HepG2 (cell line): Measurements from ENCODE around the gene WDR70. TPM values are rescaled to one million over a fixed set of nuclear protein-coding genes. Genes with fewer than 3 reads are reported as not detected.

Experiments
- ATAC-seq: fragments of 200-7000 bp; cut with Tn5 transposase; 3 replicates; pipeline ENCODE4 v1.9.1; 2020; ENCODE audit warnings: mild to moderate bottlenecking, moderate library complexity
- BruUV-seq: library from RNA; stranded (reverse); fragments of 400-500 nt; replicated peaks from 2 replicates; lab custom pipeline; 2021; lab: Mats Ljungman, UMichigan
- CTCF ChIA-PET: fragments of 300-600 bp; formaldehyde crosslinking; extraction: SDS; loops from one replicate; lab custom pipeline; 2021; ENCODE audit warnings: low total read pairs, inconsistent platforms, low intra/inter-chr PET ratio; lab: Yijun Ruan, JAX
- POLR2A ChIA-PET: fragments of 350-600 bp; sonication (Branson Sonifier 250); formaldehyde crosslinking; loops from one replicate; lab custom pipeline; 2020; ENCODE audit warnings: antibody characterized with exemption, inconsistent platforms; lab: Yijun Ruan, JAX
- DNase-seq: peaks from one replicate; pipeline ENCODE4 v3.0.0-alpha.2; 2015; ENCODE audit warnings: low spot score
- FAIRE-seq: peaks from 3 replicates; lab custom pipeline; 2011; peaks lifted over from hg19 to GRCh38; lab: Jason Lieb, UNC
- H2AFZ ChIP-seq: one replicate; pipeline ENCODE4 v1.6.1; 2011; ENCODE audit warnings: low read length, inconsistent platforms
- H3K27ac ChIP-seq: fragments of 300-600 bp; 3 replicates; pipeline ENCODE4 v1.8.0; 2011; ENCODE audit warnings: mixed run types, mild to moderate bottlenecking, mixed read lengths, low read length, inconsistent platforms; ENCODE audit not compliant: insufficient read depth; ENCODE audit errors: extremely low read length
- H3K27me3 ChIP-seq, 2 experiments: fragments of 200-600 bp in 1 of 2; 2 replicates in 1 of 2; 3 replicates in 1 of 2; pipeline versions ENCODE4 v1.6.0 to v1.8.0; 2011; ENCODE audit warnings: low read length in 2 of 2, mild to moderate bottlenecking in 2 of 2, moderate library complexity in 2 of 2, inconsistent platforms in 1 of 2; ENCODE audit not compliant: insufficient read depth in 2 of 2, control insufficient read depth in 1 of 2
- H3K36me3 ChIP-seq, 2 experiments: fragments of 200-600 bp in 1 of 2; replicated peaks in 1 of 2; 2 replicates in 1 of 2; 3 replicates in 1 of 2; pipeline versions ENCODE4 v1.5.1 to v1.8.0; 2011; ENCODE audit warnings: low read length in 2 of 2, inconsistent platforms in 1 of 2; ENCODE audit not compliant: insufficient read depth in 2 of 2, control insufficient read depth in 1 of 2
- H3K4me1 ChIP-seq: 2 replicates; pipeline ENCODE4 v1.5.1; 2012; ENCODE audit warnings: low read length, inconsistent platforms; ENCODE audit not compliant: insufficient read depth
- H3K4me2 ChIP-seq: 2 replicates; pipeline ENCODE4 v1.6.0; 2011; ENCODE audit warnings: low read depth, low read length, inconsistent platforms
- H3K4me3 ChIP-seq, 3 experiments: fragments of 200-600 bp in 1 of 3; sonication (generic), shearing (Covaris generic) in 1 of 3; replicated peaks in 1 of 3; 2 replicates each; pipeline ENCODE4 v1.5.1; 2011 to 2016; ENCODE audit warnings: low read length in 3 of 3, inconsistent platforms in 2 of 3, low read depth in 2 of 3, mild to moderate bottlenecking in 2 of 3, control low read depth in 1 of 3, mixed read lengths in 1 of 3; ENCODE audit not compliant: insufficient read depth in 1 of 3
- H3K79me2 ChIP-seq: one replicate; pipeline ENCODE4 v1.6.1; 2011; ENCODE audit warnings: low read length, inconsistent platforms; ENCODE audit not compliant: insufficient read depth
- H3K9ac ChIP-seq: 2 replicates; pipeline ENCODE4 v1.6.0; 2011; ENCODE audit warnings: mild to moderate bottlenecking, low read depth, low read length, inconsistent platforms; ENCODE audit not compliant: insufficient read depth
- H3K9me3 ChIP-seq: 2 replicates; pipeline ENCODE4 v1.5.1; 2012; ENCODE audit warnings: mild to moderate bottlenecking, low read length
- H4K20me1 ChIP-seq: 2 replicates; pipeline ENCODE4 v1.6.0; 2011; ENCODE audit warnings: inconsistent platforms, mild to moderate bottlenecking, low read length, moderate library complexity; ENCODE audit not compliant: insufficient read depth
- BCLAF1 ChIP-seq: fragments of 450-650 bp; IDR thresholded peaks from 2 replicates; pipeline ENCODE4 v1.6.1; 2017; ENCODE audit warnings: mild to moderate bottlenecking
- HDAC2 ChIP-seq: sonication (generic); formaldehyde crosslinking; IDR thresholded peaks from 2 replicates; pipeline ENCODE4 v1.4.0; 2020; ENCODE audit warnings: missing genetic modification reagents
- HMG20B ChIP-seq: conservative IDR thresholded peaks from 2 replicates; pipeline ENCODE4 v1.6.1; 2016; ENCODE audit warnings: missing genetic modification reagents, missing compliant biosample characterization
- IRX3 ChIP-seq: sonication (generic); formaldehyde crosslinking; IDR thresholded peaks from 2 replicates; pipeline ENCODE4 v1.8.1; 2023; ENCODE audit warnings: mild to moderate bottlenecking, low read depth, missing genetic modification reagents, borderline replicate concordance
- SETDB1 ChIP-seq: sonication (generic); formaldehyde crosslinking; IDR thresholded peaks from 2 replicates; pipeline ENCODE4 v1.5.1; 2020; ENCODE audit warnings: missing genetic modification reagents, mild to moderate bottlenecking, borderline replicate concordance
- SOX6 ChIP-seq, 2 experiments: fragments of 450-650 bp in 1 of 2; sonication (generic) in 1 of 2; formaldehyde crosslinking in 1 of 2; IDR thresholded peaks; 2 replicates each; pipeline versions ENCODE4 v1.4.0 to v1.6.1; 2017 to 2020; ENCODE audit warnings: antibody characterized with exemption in 1 of 2, mild to moderate bottlenecking in 1 of 2, missing genetic modification reagents in 1 of 2
- ZBTB44 ChIP-seq: sonication (generic); formaldehyde crosslinking; IDR thresholded peaks from 2 replicates; pipeline ENCODE4 v1.4.0; 2020; ENCODE audit warnings: missing genetic modification reagents
- WGBS: methylation state at CpG from one replicate; pipeline ENCODE4 v1.1.6; 2017; ENCODE audit warnings: low lambda C conversion rate; 5-methylcytosine and 5-hydroxymethylcytosine counted together
- in situ Hi-C: cut with HindIII; loops from 2 replicates; pipeline ENCODE4 v1.10.0; 2017; ENCODE audit warnings: low pct_unique_long_range_greater_than_20kb; ENCODE audit not compliant: extremely low pct_ligation_motif_present
- intact Hi-C: fragments of 100-400 bp; cut with micrococcal nuclease; formaldehyde crosslinking; loops from one replicate; pipeline ENCODE4 v1.10.0; 2022; ENCODE audit not compliant: unreplicated experiment
- polyA plus RNA-seq, 8 experiments: library from polyadenylated mRNA; depleted of rRNA in 3 of 8; stranded (reverse) in 7 of 8; unstranded in 1 of 8; fragments of >200 nt; fragmentation: Illumina TruSeq in 4 of 8; extraction: Trizol in 4 of 8; gene quantifications; 2 replicates each; pipeline versions ENCODE4 v1.2.1 to v1.2.3, GENCODE V29; 2011 to 2016; ENCODE audit warnings: low read depth in 4 of 8, missing spikeins in 1 of 8, mixed read lengths in 1 of 8; ENCODE audit not compliant: insufficient read depth in 1 of 8
- total RNA-seq, 5 experiments: library from RNA; depleted of rRNA; stranded (reverse); fragments of >200 nt; fragmentation: Illumina TruSeq; extraction: Trizol; gene quantifications; 2 replicates each; pipeline ENCODE4 v1.2.3, GENCODE V29; 2016; ENCODE audit warnings: low read depth in 1 of 5
- TF ChIP-seq, protein P1 (sequence below): IDR thresholded peaks from 2 replicates; pipeline ENCODE4 v1.6.1; 2016; ENCODE audit warnings: low read depth
- TF ChIP-seq, protein P2 (sequence below): sonication (generic); formaldehyde crosslinking; IDR thresholded peaks from 2 replicates; pipeline ENCODE4 v1.4.0; 2020; ENCODE audit warnings: missing genetic modification reagents, borderline replicate concordance

Gene WDR70
- total and polyA plus RNA-seq, 2 of the 13 experiments (the other 11 are each of a cell fraction or from before 2014, with no cell fraction given): 14.6 to 30.6 TPM

DNA sequence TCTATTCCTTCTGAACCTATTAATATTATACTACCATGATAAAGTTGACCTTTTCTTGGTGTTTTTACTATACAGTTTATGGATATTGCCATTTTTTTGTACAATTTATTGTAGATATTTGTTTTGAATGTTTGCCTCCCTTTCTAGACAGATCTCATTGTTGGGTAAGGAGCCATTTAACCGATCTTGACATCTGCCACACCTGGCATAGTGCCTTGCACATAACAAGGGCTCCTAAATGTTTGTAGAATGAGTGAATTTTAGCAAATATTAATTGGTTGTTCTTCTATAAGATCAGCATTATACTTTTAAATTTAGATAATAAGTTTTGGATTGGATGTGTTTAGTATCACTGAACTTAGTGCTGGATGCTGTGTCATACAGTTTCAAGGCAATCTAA is 285.4 kb downstream of the WDR70 start:
- H4K20me1 ChIP-seq: no peaks in the 10 kb centered on the region
- no peak overlapping the region for H3K9ac ChIP-seq
- in situ Hi-C loops (no loop called here), intact Hi-C loops (loop anchor here (5.0 kb wide), 1 partner anchor 53 kb away; no protein-coding TSS in a partner anchor)
- 94% methylated on average over 1 of the region's 1 CpG for WGBS
- H3K27ac ChIP-seq: no peak overlapping the region
- peaks cover 0 to under 1% of the 10 kb centered on the region in 2 experiments; a peak in 1 of 5 replicates for H3K36me3 ChIP-seq
- H3K9me3 ChIP-seq: no peaks in the 10 kb centered on the region
- no peak overlapping the region for H2AFZ ChIP-seq
- H3K79me2 ChIP-seq: no peaks in the 10 kb centered on the region
- ChIA-PET CTCF (no interaction called here), POLR2A (no interaction called here)
- no peak overlapping the region for H3K4me3 ChIP-seq
- DNase-seq: no peak
- BruUV-seq: no TSS peak
- H3K4me1 ChIP-seq: peaks cover 35% of the 10 kb centered on the region
- TF ChIP-seq SOX6 (IDR thresholded peaks at IDR 0.05) (no peak), SOX6 (CRISPR knock-in tag; IDR thresholded peaks at IDR 0.05) (no peak), SETDB1 (CRISPR knock-in tag) (no peak)
- FAIRE-seq: no peak
- H3K4me2 ChIP-seq: no peak overlapping the region
- no peak for ATAC-seq
- H3K27me3 ChIP-seq: no peaks in the 10 kb centered on the region

DNA sequence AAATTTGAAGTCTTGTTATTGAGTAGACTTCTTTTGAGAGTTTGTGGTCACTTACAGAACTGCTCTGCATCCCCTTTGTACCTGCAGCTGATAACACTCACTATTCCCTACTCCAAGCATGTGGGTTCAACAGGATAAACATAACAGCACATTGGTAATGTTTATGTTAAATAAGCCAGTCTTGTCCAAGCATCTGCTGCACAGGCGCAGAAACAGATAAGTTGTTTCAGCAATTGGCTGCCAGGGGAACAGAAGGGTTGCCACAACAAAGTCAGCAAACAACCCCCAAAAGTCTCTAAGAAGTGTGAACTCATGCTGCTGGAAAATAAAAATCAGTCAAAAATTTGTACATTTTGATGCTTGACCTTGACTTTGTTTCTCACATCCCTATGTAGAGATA is 286.2 kb downstream of the WDR70 start:
- Histone ChIP-seq H3K27ac (no peak overlapping the region), H3K9me3 (no peaks in the 10 kb centered on the region), H3K9ac (no peak overlapping the region), H4K20me1 (no peaks in the 10 kb centered on the region), H3K4me1 (peaks cover 34% of the 10 kb centered on the region), H3K4me2 (no peak overlapping the region), H2AFZ (no peak overlapping the region), H3K27me3 (no peaks in the 10 kb centered on the region), H3K4me3 (no peak overlapping the region), H3K79me2 (no peaks in the 10 kb centered on the region), H3K36me3 (no peaks in the 10 kb centered on the region; a peak in 1 of 5 replicates)
- 96% methylated on average over 1 of the region's 1 CpG for WGBS
- POLR2A ChIA-PET: no interaction called here
- no peak for ATAC-seq
- intact Hi-C loops (no loop called here), in situ Hi-C loops (no loop called here)
- BruUV-seq: no TSS peak
- CTCF ChIA-PET: no interaction called here
- DNase-seq: no peak
- no peak for FAIRE-seq
- no peak for TF ChIP-seq ZBTB44 (CRISPR knock-in tag)
- no peak for TF ChIP-seq BCLAF1
- TF ChIP-seq, protein P1, sequence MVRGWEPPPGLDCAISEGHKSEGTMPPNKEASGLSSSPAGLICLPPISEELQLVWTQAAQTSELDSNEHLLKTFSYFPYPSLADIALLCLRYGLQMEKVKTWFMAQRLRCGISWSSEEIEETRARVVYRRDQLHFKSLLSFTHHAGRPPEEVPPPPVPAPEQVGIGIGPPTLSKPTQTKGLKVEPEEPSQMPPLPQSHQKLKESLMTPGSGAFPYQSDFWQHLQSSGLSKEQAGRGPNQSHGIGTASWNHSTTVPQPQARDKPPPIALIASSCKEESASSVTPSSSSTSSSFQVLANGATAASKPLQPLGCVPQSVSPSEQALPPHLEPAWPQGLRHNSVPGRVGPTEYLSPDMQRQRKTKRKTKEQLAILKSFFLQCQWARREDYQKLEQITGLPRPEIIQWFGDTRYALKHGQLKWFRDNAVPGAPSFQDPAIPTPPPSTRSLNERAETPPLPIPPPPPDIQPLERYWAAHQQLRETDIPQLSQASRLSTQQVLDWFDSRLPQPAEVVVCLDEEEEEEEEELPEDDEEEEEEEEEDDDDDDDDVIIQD (CRISPR knock-in tag): no peak
- TF ChIP-seq, protein P2, sequence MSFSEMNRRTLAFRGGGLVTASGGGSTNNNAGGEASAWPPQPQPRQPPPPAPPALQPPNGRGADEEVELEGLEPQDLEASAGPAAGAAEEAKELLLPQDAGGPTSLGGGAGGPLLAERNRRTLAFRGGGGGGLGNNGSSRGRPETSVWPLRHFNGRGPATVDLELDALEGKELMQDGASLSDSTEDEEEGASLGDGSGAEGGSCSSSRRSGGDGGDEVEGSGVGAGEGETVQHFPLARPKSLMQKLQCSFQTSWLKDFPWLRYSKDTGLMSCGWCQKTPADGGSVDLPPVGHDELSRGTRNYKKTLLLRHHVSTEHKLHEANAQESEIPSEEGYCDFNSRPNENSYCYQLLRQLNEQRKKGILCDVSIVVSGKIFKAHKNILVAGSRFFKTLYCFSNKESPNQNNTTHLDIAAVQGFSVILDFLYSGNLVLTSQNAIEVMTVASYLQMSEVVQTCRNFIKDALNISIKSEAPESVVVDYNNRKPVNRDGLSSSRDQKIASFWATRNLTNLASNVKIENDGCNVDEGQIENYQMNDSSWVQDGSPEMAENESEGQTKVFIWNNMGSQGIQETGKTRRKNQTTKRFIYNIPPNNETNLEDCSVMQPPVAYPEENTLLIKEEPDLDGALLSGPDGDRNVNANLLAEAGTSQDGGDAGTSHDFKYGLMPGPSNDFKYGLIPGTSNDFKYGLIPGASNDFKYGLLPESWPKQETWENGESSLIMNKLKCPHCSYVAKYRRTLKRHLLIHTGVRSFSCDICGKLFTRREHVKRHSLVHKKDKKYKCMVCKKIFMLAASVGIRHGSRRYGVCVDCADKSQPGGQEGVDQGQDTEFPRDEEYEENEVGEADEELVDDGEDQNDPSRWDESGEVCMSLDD (CRISPR knock-in tag): no peak
- no peak for TF ChIP-seq HMG20B
- TF ChIP-seq IRX3 (CRISPR knock-in tag): no peak
- no peak for TF ChIP-seq HDAC2 (CRISPR knock-in tag)
